Testis (tissue), 3 donors: ENCODE measurements around the gene NOS1. TPM values are rescaled to one million over a fixed set of nuclear protein-coding genes. Genes with fewer than 3 reads are reported as not detected.
"Not testable (repeated sequence)": the region's sequence is repeated elsewhere in the genome, so short reads cannot be mapped to it uniquely, and the experiment has no call there.

ENCODE experiments used
- DNase-seq: peaks from one replicate; pipeline ENCODE4 v3.0.0-alpha.2; 2019
- H3K27ac ChIP-seq, 2 donors: fragments of 200-600 bp; sonication (generic); one replicate each; pipeline ENCODE4 v1.5.1; 2019
- H3K27me3 ChIP-seq: fragments of 200-600 bp; sonication (generic); one replicate; pipeline ENCODE4 v1.5.1; 2019
- H3K36me3 ChIP-seq: fragments of 200-600 bp; sonication (generic); one replicate; pipeline ENCODE4 v1.5.1; 2017; ENCODE audit warnings: low read depth; ENCODE audit errors: missing control alignments
- H3K4me1 ChIP-seq: fragments of 200-600 bp; sonication (generic); one replicate; pipeline ENCODE4 v1.5.1; 2019
- H3K4me3 ChIP-seq, 2 donors: fragments of 200-600 bp; sonication (generic); one replicate each; pipeline ENCODE4 v1.5.1; 2017 to 2019
- H3K9me3 ChIP-seq: fragments of 200-600 bp; sonication (generic); one replicate; pipeline ENCODE4 v1.5.1; 2017
- POLR2A ChIP-seq: fragments of 450-650 bp; IDR thresholded peaks from one replicate; pipeline ENCODE4 v1.6.1; 2017; ENCODE audit warnings: antibody characterized with exemption, mild to moderate bottlenecking, moderate library complexity
- WGBS, 2 donors: methylation state at CpG; one replicate each; pipeline ENCODE4 v1.1.5; 2018; 5-methylcytosine and 5-hydroxymethylcytosine counted together
- intact Hi-C: fragments of 100-400 bp; cut with DNase I; formaldehyde crosslinking; loops from one replicate; pipeline ENCODE4 v1.15.1; 2023; ENCODE audit warnings: low total_unique reads
- polyA plus RNA-seq: library from polyadenylated mRNA; stranded (reverse); fragments of 350-450 nt; fragmentation: Illumina TruSeq; extraction: RNeasy Lipid Tissue Mini Kit (QIAGEN cat#74804); gene quantifications from one replicate; pipeline ENCODE4 v1.2.3, GENCODE V29; 2014; ENCODE audit warnings: low read depth, low replicate concordance; ENCODE audit not compliant: insufficient read depth
- total RNA-seq, 2 donors: library from RNA; depleted of rRNA; stranded (reverse); fragments of >200 nt; gene quantifications; one replicate each; pipeline ENCODE4 v1.2.3, GENCODE V29; 2016
- TF ChIP-seq, protein P1 (sequence below), 3 experiments: fragments of 450-650 bp in 2 of 3; fragments of 200-600 bp in 1 of 3; sonication (generic) in 1 of 3; IDR thresholded peaks; one replicate each; pipeline ENCODE4 v1.5.1; 2016 to 2019; ENCODE audit warnings: antibody characterized with exemption in 3 of 3, mild to moderate bottlenecking in 2 of 3, moderate library complexity in 1 of 3

Gene NOS1
- total and polyA plus RNA-seq, 3 donors from 2014 or later = 1.5 to 3.8 (median 3.1) TPM

DNA sequence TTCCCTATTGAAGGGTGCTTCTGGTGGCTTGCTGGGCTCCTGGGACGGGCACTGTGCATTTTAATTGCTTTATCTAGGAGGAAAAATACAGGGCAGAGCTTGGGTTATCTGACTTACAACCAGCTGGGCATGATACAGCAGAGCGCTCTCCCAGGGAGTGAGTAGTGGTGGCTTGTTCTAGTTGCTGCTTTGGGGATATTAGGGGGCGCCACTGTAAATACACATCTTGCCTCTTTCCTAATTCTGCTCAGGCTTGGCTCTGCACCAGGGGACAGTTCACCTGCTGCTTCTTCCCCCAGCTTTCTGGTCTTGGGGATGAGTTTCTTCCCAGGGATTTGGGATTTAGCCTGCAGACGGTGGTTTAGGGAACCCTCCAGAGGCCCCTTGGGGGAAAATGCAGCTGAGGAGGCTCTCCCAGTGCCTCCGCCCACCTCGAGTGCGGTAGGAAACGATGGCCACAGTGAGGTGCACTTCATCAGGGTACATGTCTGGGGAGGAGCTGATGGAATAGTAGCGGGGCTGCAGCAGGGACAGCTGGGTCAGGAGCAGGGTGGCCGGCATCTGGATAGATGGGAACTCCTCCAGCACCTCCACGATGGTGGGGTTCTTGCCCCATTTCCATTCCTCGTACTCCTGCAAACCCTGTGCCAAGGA, 134.3 kb downstream of the NOS1 start:
- TF ChIP-seq, protein P1, sequence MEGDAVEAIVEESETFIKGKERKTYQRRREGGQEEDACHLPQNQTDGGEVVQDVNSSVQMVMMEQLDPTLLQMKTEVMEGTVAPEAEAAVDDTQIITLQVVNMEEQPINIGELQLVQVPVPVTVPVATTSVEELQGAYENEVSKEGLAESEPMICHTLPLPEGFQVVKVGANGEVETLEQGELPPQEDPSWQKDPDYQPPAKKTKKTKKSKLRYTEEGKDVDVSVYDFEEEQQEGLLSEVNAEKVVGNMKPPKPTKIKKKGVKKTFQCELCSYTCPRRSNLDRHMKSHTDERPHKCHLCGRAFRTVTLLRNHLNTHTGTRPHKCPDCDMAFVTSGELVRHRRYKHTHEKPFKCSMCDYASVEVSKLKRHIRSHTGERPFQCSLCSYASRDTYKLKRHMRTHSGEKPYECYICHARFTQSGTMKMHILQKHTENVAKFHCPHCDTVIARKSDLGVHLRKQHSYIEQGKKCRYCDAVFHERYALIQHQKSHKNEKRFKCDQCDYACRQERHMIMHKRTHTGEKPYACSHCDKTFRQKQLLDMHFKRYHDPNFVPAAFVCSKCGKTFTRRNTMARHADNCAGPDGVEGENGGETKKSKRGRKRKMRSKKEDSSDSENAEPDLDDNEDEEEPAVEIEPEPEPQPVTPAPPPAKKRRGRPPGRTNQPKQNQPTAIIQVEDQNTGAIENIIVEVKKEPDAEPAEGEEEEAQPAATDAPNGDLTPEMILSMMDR (IDR thresholded peaks at IDR 0.05) = no peak
- TF ChIP-seq POLR2A = no peak
- intact Hi-C loops = no loop called here
- Histone ChIP-seq H3K36me3 (no peaks in the 10 kb centered on the region), H3K4me3 (no peak overlapping the region), H3K4me1 (no peaks in the 10 kb centered on the region), H3K27me3 (no peaks in the 10 kb centered on the region), H3K9me3 (no peaks in the 10 kb centered on the region), H3K27ac (no peak overlapping the region)
- no peak for DNase-seq
- 49 to 58% methylated on average over 12 of the region's 12 CpGs for WGBS, 2 donors

DNA sequence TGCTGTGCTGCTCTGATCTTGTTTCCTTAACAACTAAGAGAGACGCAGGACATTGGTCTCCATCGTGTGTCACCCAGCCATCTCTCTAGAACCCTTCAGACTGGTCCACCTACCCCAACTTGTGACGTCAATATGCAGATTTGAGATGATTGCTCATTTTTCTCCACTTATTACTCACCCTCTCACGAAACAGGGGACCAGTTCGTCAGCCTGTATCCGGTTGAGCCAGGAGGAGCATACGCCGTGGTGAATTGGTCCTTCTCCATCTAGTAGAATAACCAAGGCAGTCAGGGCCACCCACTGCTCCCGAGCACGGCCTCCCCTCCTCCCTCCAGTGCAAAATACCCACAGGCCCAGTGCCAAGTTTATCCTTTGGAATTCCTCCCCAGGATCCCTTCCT, 134.9 kb downstream of the NOS1 start:
- no peaks in the 10 kb centered on the region for H3K27me3 ChIP-seq
- WGBS, 2 donors = 86 to 87% methylated on average over 10 of the region's 10 CpGs
- TF ChIP-seq, protein P1 (IDR thresholded peaks at IDR 0.05) = no peak
- TF ChIP-seq POLR2A = no peak
- H3K4me1 ChIP-seq = no peaks in the 10 kb centered on the region
- intact Hi-C loops = no loop called here
- H3K36me3 ChIP-seq = no peaks in the 10 kb centered on the region
- H3K4me3 ChIP-seq = no peak overlapping the region
- no peak for DNase-seq
- H3K9me3 ChIP-seq = no peaks in the 10 kb centered on the region
- no peak overlapping the region for H3K27ac ChIP-seq

DNA sequence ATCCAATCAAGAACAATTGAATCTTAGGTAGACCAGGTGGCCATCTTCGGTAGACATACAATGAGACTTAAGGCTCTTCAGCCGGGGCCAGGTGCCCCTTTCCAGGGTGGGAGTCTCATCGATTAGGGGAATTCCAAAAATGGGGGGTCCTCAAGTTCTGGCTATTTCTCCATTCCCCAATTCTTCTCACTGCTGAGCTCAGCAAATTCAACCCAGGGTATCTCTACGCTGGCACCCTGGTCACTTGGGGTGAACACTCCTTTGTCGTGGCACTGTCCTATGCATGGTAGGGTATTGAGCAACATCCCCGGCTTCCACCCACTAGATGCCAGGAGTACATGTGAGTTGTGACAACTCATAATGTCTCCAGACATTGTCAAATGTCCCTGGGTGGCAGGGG, 136.2 kb downstream of the NOS1 start:
- intact Hi-C loops = no loop called here
- no peak for DNase-seq
- no peaks in the 10 kb centered on the region for H3K27me3 ChIP-seq
- no peak overlapping the region for H3K27ac ChIP-seq
- H3K4me3 ChIP-seq = no peak overlapping the region
- H3K9me3 ChIP-seq = no peaks in the 10 kb centered on the region
- no peaks in the 10 kb centered on the region for H3K36me3 ChIP-seq
- TF ChIP-seq, protein P1 (IDR thresholded peaks at IDR 0.05) = no peak
- TF ChIP-seq POLR2A = no peak
- WGBS, 2 donors = 89 to 93% methylated on average over 6 of the region's 6 CpGs
- H3K4me1 ChIP-seq = no peaks in the 10 kb centered on the region

DNA sequence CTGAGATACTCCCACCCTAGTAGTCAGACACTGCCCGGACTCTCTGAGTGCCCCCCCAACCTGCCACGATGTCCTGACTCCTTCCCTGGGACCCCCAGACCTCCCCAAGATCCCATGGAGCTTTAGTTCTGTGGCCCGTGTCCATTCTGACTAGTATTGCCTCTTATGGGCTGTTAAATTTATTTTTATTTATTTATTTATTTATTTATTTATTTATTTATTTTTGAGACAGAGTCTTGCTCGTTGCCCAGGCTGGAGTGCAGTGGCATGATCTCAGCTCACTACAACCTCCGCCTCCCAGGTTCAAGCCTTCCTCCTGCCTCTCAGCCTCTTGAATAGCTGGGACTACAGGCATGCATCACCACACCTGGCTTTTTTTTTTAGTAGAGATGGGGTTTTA, 140.5 kb downstream of the NOS1 start:
- intact Hi-C loops, H3K9me3 ChIP-seq, H3K4me1 ChIP-seq, H3K27ac ChIP-seq, H3K36me3 ChIP-seq, DNase-seq, H3K27me3 ChIP-seq, H3K4me3 ChIP-seq: not testable (repeated sequence)
- 68 to 74% methylated on average over 5 of the region's 5 CpGs for WGBS, 2 donors

DNA sequence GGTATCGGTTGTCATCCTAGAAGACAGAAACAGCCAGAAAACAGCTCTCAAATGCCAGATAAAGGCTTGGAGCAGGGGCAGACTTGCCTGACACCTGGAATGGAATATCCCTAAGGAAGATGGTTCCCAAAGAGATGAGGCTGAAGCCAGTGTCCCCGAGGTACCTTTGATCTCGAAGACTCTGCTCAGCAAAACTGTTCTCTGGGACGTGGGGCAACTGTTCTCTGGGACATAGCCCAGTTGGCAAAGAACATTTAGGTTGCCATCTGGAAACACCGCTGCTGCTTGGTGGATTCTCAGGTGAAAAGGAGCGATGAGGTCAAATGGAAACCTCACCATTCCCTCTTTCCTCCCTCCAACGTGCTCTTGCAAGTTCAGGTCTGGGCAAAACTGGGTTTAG, 143.3 kb downstream of the NOS1 start:
- Histone ChIP-seq H3K27ac (no peak overlapping the region), H3K9me3 (no peaks in the 10 kb centered on the region), H3K27me3 (no peaks in the 10 kb centered on the region), H3K4me1 (peaks cover 2% of the 10 kb centered on the region), H3K4me3 (no peak overlapping the region), H3K36me3 (no peaks in the 10 kb centered on the region)
- TF ChIP-seq POLR2A = no peak
- TF ChIP-seq, protein P1 (IDR thresholded peaks at IDR 0.05) = no peak
- 71 to 80% methylated on average over 6 to 7 of the region's 7 CpGs for WGBS, 2 donors
- intact Hi-C loops = loop anchor here (10.0 kb wide), 1 partner anchor 627 kb away; no protein-coding TSS in a partner anchor
- DNase-seq = no peak
